K562 (cell line): ENCODE measurements around the gene APP. TPM values are rescaled to one million over a fixed set of nuclear protein-coding genes. Genes with fewer than 3 reads are reported as not detected.

Experiments
- ATAC-seq: fragments of 200-7000 bp; cut with Tn5 transposase; 3 replicates; pipeline ENCODE4 v1.9.1; 2020; ENCODE audit warnings: moderate library complexity
- BruUV-seq: library from RNA; stranded (reverse); fragments of 400-500 nt; replicated peaks from 2 replicates; lab custom pipeline; 2021; lab: Mats Ljungman, UMichigan
- CTCF ChIA-PET: fragments of 300-600 bp; formaldehyde crosslinking; extraction: SDS; loops from one replicate; lab custom pipeline; 2021; ENCODE audit warnings: low intra/inter-chr PET ratio; lab: Yijun Ruan, JAX
- POLR2A ChIA-PET: fragments of 300-600, 350-650 bp; sonication (Branson Sonifier 250); formaldehyde crosslinking; extraction: SDS; loops from one replicate; lab custom pipeline; 2021; ENCODE audit warnings: antibody characterized with exemption, inconsistent platforms; lab: Yijun Ruan, JAX
- DNase-seq, 4 experiments: peaks; one replicate each; pipeline versions ENCODE4 v3.0.0 to v3.0.0-alpha.2; 2011 to 2018; ENCODE audit warnings: low spot score in 3 of 4, mixed read lengths in 3 of 4; ENCODE audit errors: extremely low read depth in 1 of 4
- FAIRE-seq: peaks from 2 replicates; lab custom pipeline; 2011; peaks lifted over from hg19 to GRCh38; lab: Jason Lieb, UNC
- H2AFZ ChIP-seq: 2 replicates; pipeline ENCODE4 v1.6.0; 2011; ENCODE audit warnings: low read depth, low read length, control low read depth, inconsistent platforms
- H3K27ac ChIP-seq: fragments of 200-600 bp; 3 replicates; pipeline ENCODE4 v1.8.0; 2011; ENCODE audit warnings: low read depth, mild to moderate bottlenecking, control low read depth, inconsistent platforms, low read length, moderate library complexity, mixed read lengths; ENCODE audit errors: extremely low read depth
- H3K27me3 ChIP-seq, 2 experiments: fragments of 300-600 bp in 1 of 2; 2 replicates in 1 of 2; 3 replicates in 1 of 2; pipeline versions ENCODE4 v1.6.0 to v1.8.0; 2011; ENCODE audit warnings: inconsistent platforms in 2 of 2, low read length in 2 of 2, mild to moderate bottlenecking in 1 of 2, mixed read lengths in 1 of 2, moderate library complexity in 1 of 2; ENCODE audit not compliant: control insufficient read depth in 2 of 2, insufficient read depth in 2 of 2
- H3K36me3 ChIP-seq: fragments of 300-600 bp; 3 replicates; pipeline ENCODE4 v1.8.0; 2011; ENCODE audit warnings: mild to moderate bottlenecking, low read length, inconsistent platforms; ENCODE audit not compliant: control insufficient read depth, insufficient read depth
- H3K4me1 ChIP-seq, 2 experiments: fragments of 200-600 bp in 1 of 2; replicated peaks in 1 of 2; 2 replicates in 1 of 2; 3 replicates in 1 of 2; pipeline versions ENCODE4 v1.5.1 to v1.8.0; 2011; ENCODE audit warnings: inconsistent platforms in 2 of 2, low read length in 2 of 2, mild to moderate bottlenecking in 1 of 2, mixed read lengths in 1 of 2, moderate library complexity in 1 of 2; ENCODE audit not compliant: control insufficient read depth in 2 of 2, insufficient read depth in 2 of 2
- H3K4me2 ChIP-seq: 2 replicates; pipeline ENCODE4 v1.6.1; 2011; ENCODE audit warnings: low read length, control low read depth, inconsistent platforms, mixed read lengths; ENCODE audit not compliant: insufficient read depth
- H3K4me3 ChIP-seq: fragments of 200-600 bp; sonication (generic), shearing (Covaris generic); 2 replicates; pipeline ENCODE4 v1.5.1; 2016; ENCODE audit warnings: control low read depth, inconsistent platforms
- H3K79me2 ChIP-seq: fragments of 200-600 bp; 3 replicates; pipeline ENCODE4 v1.8.0; 2011; ENCODE audit warnings: low read length, inconsistent platforms; ENCODE audit not compliant: control insufficient read depth, insufficient read depth
- H3K9ac ChIP-seq, 2 experiments: 2 replicates each; pipeline versions ENCODE4 v1.6.0 to v1.6.1; 2011; ENCODE audit warnings: low read depth in 2 of 2, low read length in 2 of 2, control low read depth in 1 of 2, inconsistent platforms in 1 of 2, mild to moderate bottlenecking in 1 of 2, mixed read lengths in 1 of 2; ENCODE audit not compliant: insufficient read depth in 1 of 2
- H3K9me1 ChIP-seq: one replicate; pipeline ENCODE4 v1.6.0; 2011; ENCODE audit warnings: inconsistent platforms, mild to moderate bottlenecking, low read length, moderate library complexity; ENCODE audit not compliant: control insufficient read depth, insufficient read depth
- H3K9me3 ChIP-seq: replicated peaks from 2 replicates; pipeline ENCODE4 v1.5.1; 2011; ENCODE audit warnings: low read depth, low read length, inconsistent platforms; ENCODE audit not compliant: control insufficient read depth, insufficient read depth
- H4K20me1 ChIP-seq: replicated peaks from 2 replicates; pipeline ENCODE4 v1.6.1; 2011; ENCODE audit warnings: low read length, inconsistent platforms, mixed read lengths; ENCODE audit not compliant: control insufficient read depth, insufficient read depth
- CBFA2T3 ChIP-seq: fragments of 450-650 bp; IDR thresholded peaks from 2 replicates; pipeline ENCODE4 v1.6.1; 2017
- CXXC5 ChIP-seq: fragments of 250-450 bp; sonication (Bioruptor Pico); IDR thresholded peaks from 2 replicates; pipeline ENCODE4 v1.8.0; 2022; ENCODE audit warnings: inconsistent platforms, mild to moderate bottlenecking, moderate library complexity
- IRF2 ChIP-seq: sonication (generic); formaldehyde crosslinking; IDR thresholded peaks from 2 replicates; pipeline ENCODE4 v1.8.1; 2022; ENCODE audit warnings: mild to moderate bottlenecking, missing genetic modification reagents
- MYBL2 ChIP-seq, 2 experiments: fragments of 450-650 bp in 1 of 2; sonication (generic) in 1 of 2; formaldehyde crosslinking in 1 of 2; IDR thresholded peaks; 2 replicates each; pipeline versions ENCODE4 v1.6.1 to v1.8.1; 2017 to 2022; ENCODE audit warnings: borderline replicate concordance in 1 of 2, inconsistent platforms in 1 of 2, low read depth in 1 of 2, mild to moderate bottlenecking in 1 of 2, missing genetic modification reagents in 1 of 2, moderate library complexity in 1 of 2
- NCOA6 ChIP-seq: fragments of 450-650 bp; IDR thresholded peaks from 2 replicates; pipeline ENCODE4 v1.6.1; 2017; ENCODE audit warnings: mild to moderate bottlenecking
- TCF7L2 ChIP-seq: fragments of 150-350 bp; IDR thresholded peaks from 2 replicates; pipeline ENCODE4 v1.6.1; 2016; ENCODE audit warnings: low read depth, mild to moderate bottlenecking, low read length, moderate library complexity
- TRIM24 ChIP-seq, 2 experiments: fragments of 450-650 bp; IDR thresholded peaks; 2 replicates each; pipeline ENCODE4 v1.6.1; 2016
- ZBTB40 ChIP-seq, 2 experiments: fragments of 450-650 bp in 1 of 2; sonication (generic) in 1 of 2; formaldehyde crosslinking in 1 of 2; IDR thresholded peaks; 2 replicates each; pipeline versions ENCODE4 v1.7.1 to v1.9.0; 2016 to 2022; ENCODE audit warnings: inconsistent platforms in 1 of 2, mild to moderate bottlenecking in 1 of 2, missing genetic modification reagents in 1 of 2
- WGBS: fragments of 100-300 bp; shearing (Covaris generic); methylation state at CpG from one replicate; pipeline ENCODE4 v1.1.6; 2016; ENCODE audit warnings: low coverage, mixed read lengths; ENCODE audit not compliant: insufficient coverage; ENCODE audit errors: missing lambda C conversion rate; 5-methylcytosine and 5-hydroxymethylcytosine counted together
- in situ Hi-C: fragments of 300-500 bp; cut with MboI; formaldehyde crosslinking; loops from 4 replicates; pipeline ENCODE4 v1.15.0; 2018; ENCODE audit warnings: inconsistent platforms, mixed read lengths
- intact Hi-C: fragments of 100-400 bp; cut with micrococcal nuclease; formaldehyde crosslinking; loops from 2 replicates; pipeline ENCODE4 v1.14.2; 2022
- polyA plus RNA-seq, 8 experiments: library from polyadenylated mRNA; depleted of rRNA in 4 of 8; stranded (reverse) in 5 of 8; unstranded in 3 of 8; fragments of >200 nt; fragmentation: Nextera tagmentation in 2 of 8; fragmentation: Illumina TruSeq in 1 of 8; extraction: Ambion mirVana in 2 of 8; extraction: Trizol in 1 of 8; gene quantifications; 2 replicates each; pipeline versions ENCODE4 v1.2.1 to v1.2.3, GENCODE V29; 2011 to 2014; ENCODE audit warnings: inconsistent platforms in 1 of 8, missing spikeins in 1 of 8
- total RNA-seq, 7 experiments: library from RNA; depleted of rRNA in 6 of 7; stranded (reverse); fragments of >200 nt in 6 of 7; fragmentation: Illumina TruSeq in 2 of 7; extraction: Trizol in 2 of 7; gene quantifications; 2 replicates each; pipeline versions ENCODE4 v1.2.1 to v1.2.3, GENCODE V29; 2011 to 2021; ENCODE audit warnings: low replicate concordance in 1 of 7

APP gene
- total and polyA plus RNA-seq, 9 of the 15 experiments (the other 6 are each of a cell fraction or from before 2014, with no cell fraction given), result 0.01 to 1.5 (median 0.16) TPM; not detected in 5

GRCh38 chr21:25974964-25975363 lies 195.6 kb downstream of the APP start (continued):
- TF ChIP-seq TRIM24 (IDR thresholded peaks at IDR 0.05), result no peak
- TF ChIP-seq IRF2 (CRISPR knock-in tag), result no peak
- no peak for TF ChIP-seq CXXC5 (CRISPR knock-in tag)

GRCh38 chr21:25970254-25970930 lies 200.2 kb downstream of the APP start:
- TF ChIP-seq CBFA2T3, result no peak
- TF ChIP-seq NCOA6, result no peak
- TF ChIP-seq ZBTB40 (IDR thresholded peaks at IDR 0.05), result no peak
- TF ChIP-seq ZBTB40 (CRISPR knock-in tag; IDR thresholded peaks at IDR 0.05), result no peak
- no peak for TF ChIP-seq MYBL2 (IDR thresholded peaks at IDR 0.05; ENCODE audit: low read depth)
- TF ChIP-seq MYBL2 (CRISPR knock-in tag; IDR thresholded peaks at IDR 0.05; ENCODE audit: borderline replicate concordance), result no peak
- no peak for TF ChIP-seq TCF7L2
- no peaks in the 10 kb centered on the region for H4K20me1 ChIP-seq
- no peaks in the 10 kb centered on the region for H3K9me3 ChIP-seq
- H2AFZ ChIP-seq, result no peak overlapping the region
- no peak overlapping the region for H3K27ac ChIP-seq
- POLR2A ChIA-PET, result no interaction called here
- no peak overlapping the region for H3K9ac ChIP-seq
- BruUV-seq, result no TSS peak
- CTCF ChIA-PET, result no interaction called here
- H3K4me2 ChIP-seq, result no peak overlapping the region
- no peak for DNase-seq
- ATAC-seq, result no peak
- under 1% methylated on average over 15 of the region's 15 CpGs for WGBS
- H3K4me3 ChIP-seq, result no peak overlapping the region
- H3K4me1 ChIP-seq, result no peaks in the 10 kb centered on the region
- intact Hi-C loops, result no loop called here
- FAIRE-seq, result no peak
- no peaks in the 10 kb centered on the region for H3K27me3 ChIP-seq
- H3K9me1 ChIP-seq, result no peaks in the 10 kb centered on the region
- in situ Hi-C loops, result no loop called here
- H3K36me3 ChIP-seq, result no peaks in the 10 kb centered on the region
- no peaks in the 10 kb centered on the region for H3K79me2 ChIP-seq
